Activated CD4-positive, CD25-positive, alpha-beta regulatory T cell (primary cell): ENCODE results near the gene TRMU.

Source experiments
- DNase-seq, 4 experiments: peaks; one replicate each; lab custom pipeline; 2025; lab: John Stamatoyannopoulos, UW

Gene TRMU

GRCh38 chr22:46355996-46356471 is 20.5 kb downstream of the TRMU start:
- DNase-seq = no peak

- no peak for DNase-seq
Measured at GRCh38 chr22:46356496-46357480, 21.3 kb downstream of the TRMU start.

GRCh38 chr22:46357711-46358520 is 22.4 kb downstream of the TRMU start:
- DNase-seq = no peak

DNA sequence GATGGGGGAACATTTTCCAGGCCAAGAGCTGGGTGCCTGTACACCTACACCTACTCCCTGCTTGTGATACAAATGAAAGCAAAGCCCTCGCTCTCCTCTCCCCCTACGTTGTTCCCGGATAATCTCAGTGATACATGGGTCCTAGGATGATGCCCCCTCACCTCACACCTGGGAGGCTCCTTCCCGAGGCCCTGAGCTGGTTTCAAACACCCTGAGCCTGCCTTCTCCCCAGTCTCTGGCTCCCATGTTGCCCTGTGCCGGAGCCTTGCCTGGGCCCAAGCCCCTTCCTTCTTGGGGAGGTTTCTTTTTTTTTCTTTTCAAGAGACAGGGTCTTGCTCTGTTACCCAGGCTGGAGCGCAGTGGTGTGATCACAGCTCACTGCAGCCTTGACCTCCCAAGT is 23.3 kb downstream of the TRMU start:
- DNase-seq = no peak

GRCh38 chr22:46359362-46359761 is 23.8 kb downstream of the TRMU start:
- DNase-seq = no peak

- no peak for DNase-seq
Measured at GRCh38 chr22:46360097-46360496, 24.6 kb downstream of the TRMU start.

GRCh38 chr22:46360891-46361290 is 25.4 kb downstream of the TRMU start:
- no peak for DNase-seq

DNA sequence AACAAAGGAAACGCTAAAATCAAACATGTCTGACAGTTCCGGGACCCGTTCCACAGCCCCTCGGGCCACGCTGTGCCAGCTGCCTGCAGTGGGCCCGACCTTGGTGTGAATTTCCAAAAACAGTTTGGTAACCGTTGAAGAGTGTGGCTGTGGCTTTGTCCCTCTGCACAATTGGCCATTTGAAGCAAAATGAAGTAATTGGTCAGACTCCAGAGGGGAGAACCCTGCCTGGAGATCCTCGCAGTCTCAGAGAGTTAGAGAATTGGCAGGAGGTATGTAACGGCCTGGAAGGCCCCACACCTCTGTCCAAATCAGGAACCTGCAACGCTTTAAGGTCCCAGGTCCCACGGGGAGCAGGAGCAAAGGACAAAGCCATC is 26.3 kb downstream of the TRMU start:
- no peak for DNase-seq

GRCh38 chr22:46362203-46362933 is 26.9 kb downstream of the TRMU start:
- DNase-seq = no peak

DNA sequence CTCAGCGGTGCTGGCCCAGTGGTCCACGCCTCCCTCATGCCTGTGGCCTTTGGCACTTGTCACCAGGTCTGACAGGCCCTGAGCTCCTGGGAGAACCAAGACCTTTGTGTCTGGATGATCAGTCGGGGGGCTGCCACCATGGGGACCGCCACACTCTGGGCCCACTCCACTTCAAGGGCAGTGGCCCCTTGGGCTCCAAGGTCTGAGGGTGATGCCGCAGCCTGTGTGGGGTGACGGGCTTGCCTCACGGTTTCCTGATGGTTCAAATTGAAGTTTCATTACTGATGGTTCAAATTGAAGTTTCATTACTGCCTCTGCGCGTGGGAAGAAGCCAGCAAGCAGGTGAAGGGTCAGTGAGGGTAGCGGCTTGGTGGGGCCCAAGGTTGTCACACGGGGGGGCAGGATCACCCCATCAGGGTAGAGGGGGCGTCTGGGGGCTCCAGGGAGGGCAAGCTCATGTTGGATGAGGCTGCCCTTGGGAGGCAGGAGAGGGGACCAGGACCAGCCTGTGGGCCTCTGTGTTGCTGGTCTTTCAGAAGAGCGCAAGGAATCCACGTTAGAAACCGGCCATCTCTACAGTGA is 27.5 kb downstream of the TRMU start:
- DNase-seq = no peak

- DNase-seq = no peak
Measured at GRCh38 chr22:46363611-46364321, 28.3 kb downstream of the TRMU start.

DNA sequence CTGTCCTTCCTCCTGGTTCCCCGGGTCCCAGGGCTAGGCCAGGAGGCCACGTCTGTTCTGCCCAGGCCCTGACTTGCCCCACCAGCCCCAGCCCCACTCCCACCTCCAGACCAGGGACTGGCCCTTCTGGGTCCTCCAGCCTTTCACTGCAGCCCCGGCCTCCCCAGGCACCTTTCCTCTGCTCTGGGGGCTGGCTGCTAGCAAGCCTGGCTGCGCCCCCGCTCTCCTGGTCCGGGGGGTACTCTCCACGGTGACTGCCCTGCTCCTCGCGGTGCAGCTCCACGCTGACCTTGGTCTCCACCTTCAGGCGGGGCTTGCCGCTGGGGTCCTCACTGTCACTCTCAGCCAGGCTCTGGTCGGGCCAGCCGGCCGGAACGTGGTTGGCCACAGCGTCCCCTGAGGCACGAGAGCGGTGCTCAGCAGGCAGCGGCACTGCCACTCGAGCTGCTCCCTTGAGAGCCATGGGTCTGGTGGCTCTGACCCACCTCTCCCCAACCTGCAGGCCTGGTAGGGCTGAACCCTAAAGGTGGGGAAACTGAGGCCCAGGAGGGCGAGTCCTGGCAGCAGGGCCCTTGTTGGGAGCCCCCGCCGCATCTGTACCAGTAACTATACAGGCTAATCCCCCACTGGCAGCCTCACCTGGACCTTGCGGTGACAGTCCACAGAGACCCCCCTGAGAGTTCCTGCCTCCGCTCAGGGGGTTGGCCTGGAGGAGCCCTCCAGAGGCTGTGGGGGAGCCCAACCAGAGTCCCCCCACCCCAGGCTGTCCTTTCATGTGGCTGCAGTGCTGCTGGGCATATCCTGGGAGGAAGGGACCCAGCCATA is 29.0 kb downstream of the TRMU start:
- DNase-seq = no peak

DNA sequence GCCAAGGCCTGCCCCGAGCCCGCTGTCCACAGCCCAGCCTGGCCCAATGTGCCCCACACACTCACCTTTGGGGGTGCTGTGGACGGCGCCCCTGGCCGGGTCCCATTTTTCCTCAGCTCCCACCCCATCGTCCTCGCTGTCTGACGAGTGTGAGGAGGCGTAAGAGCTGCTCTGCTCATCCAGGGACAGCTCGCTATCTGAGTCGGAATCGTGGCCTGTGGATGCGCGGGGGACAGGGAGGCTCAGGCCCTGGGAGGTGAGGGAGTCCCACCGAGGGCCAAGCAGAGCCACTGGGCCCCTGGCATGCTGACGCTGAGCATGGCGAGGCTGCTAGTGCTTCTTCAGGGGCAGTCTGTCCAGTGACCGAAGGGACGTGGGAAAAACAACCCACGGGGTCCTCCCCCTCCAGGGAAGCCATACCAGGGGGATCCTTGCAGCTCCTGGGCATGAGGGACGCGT is 29.7 kb downstream of the TRMU start:
- no peak for DNase-seq

- no peak for DNase-seq
Measured at GRCh38 chr22:46366327-46366731, 30.8 kb downstream of the TRMU start.

- DNase-seq = no peak
Measured at GRCh38 chr22:46366801-46367706, 31.5 kb downstream of the TRMU start.

GRCh38 chr22:46367707-46368191 is 32.2 kb downstream of the TRMU start:
- DNase-seq = peak; percentile 23 to 51 (median 34)

DNA sequence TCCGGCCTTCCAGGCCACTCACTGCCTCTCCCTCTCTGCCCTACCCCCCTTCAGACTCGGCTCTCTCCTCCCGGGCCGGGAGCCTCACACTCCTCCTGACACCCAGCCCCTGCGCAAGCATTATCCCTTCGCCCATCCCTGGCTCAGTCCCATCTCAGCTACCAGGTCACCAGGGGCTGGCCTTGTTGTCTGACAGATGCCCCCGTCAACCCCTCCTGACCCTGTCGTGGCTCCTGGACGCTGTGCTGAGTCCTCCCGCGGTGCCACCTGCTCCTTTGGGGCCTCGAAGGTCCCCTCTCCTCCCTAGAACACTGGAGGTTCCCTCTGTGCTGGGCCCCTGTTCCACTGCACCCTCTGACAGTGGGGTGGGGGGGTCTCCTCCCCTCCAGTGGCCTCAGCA is 32.9 kb downstream of the TRMU start:
- no peak for DNase-seq

GRCh38 chr22:46368871-46369715 is 33.6 kb downstream of the TRMU start:
- no peak for DNase-seq
